Endothelial cell of umbilical vein (primary cell): Measurements from ENCODE around the gene LUC7L. TPM values are rescaled to one million over a fixed set of nuclear protein-coding genes. Genes with fewer than 3 reads are reported as not detected.

ENCODE experiments used
- BruUV-seq: library from RNA; stranded (reverse); fragments of 400-500 nt; replicated peaks from 2 replicates; lab custom pipeline; 2021; lab: Mats Ljungman, UMichigan
- CTCF ChIA-PET: fragments of 300-600, 350-600 bp; sonication (Branson Sonifier 250); formaldehyde crosslinking; loops from one replicate; lab custom pipeline; 2021; ENCODE audit warnings: antibody characterized with exemption, inconsistent platforms; lab: Charles Lee
- POLR2A ChIA-PET: fragments of 300-600, 350-600 bp; sonication (Branson Sonifier 250); formaldehyde crosslinking; loops from one replicate; lab custom pipeline; 2021; ENCODE audit warnings: antibody characterized with exemption, inconsistent platforms; lab: Charles Lee
- DNase-seq: peaks from one replicate; pipeline ENCODE4 v3.0.0-alpha.2; 2011; ENCODE audit warnings: low read depth, low spot score
- FAIRE-seq: peaks from 2 replicates; lab custom pipeline; 2011; peaks lifted over from hg19 to GRCh38; lab: Jason Lieb, UNC
- H2AFZ ChIP-seq: 2 replicates; pipeline ENCODE4 v1.6.0; 2012; ENCODE audit warnings: low read depth, low read length, control low read depth, inconsistent platforms
- H3K27ac ChIP-seq: 2 replicates; pipeline ENCODE4 v1.5.1; 2011; ENCODE audit warnings: low read depth, mild to moderate bottlenecking, control low read depth, low read length, moderate library complexity; ENCODE audit not compliant: insufficient read depth
- H3K27me3 ChIP-seq, 2 experiments: 2 replicates each; pipeline versions ENCODE4 v1.6.0 to v1.6.1; 2011; ENCODE audit warnings: low read length in 2 of 2, mixed read lengths in 1 of 2; ENCODE audit not compliant: control insufficient read depth in 2 of 2, insufficient read depth in 2 of 2
- H3K36me3 ChIP-seq, 2 experiments: 2 replicates in 1 of 2; 3 replicates in 1 of 2; pipeline ENCODE4 v1.5.1; 2011; ENCODE audit warnings: low read length in 2 of 2, mild to moderate bottlenecking in 1 of 2, moderate library complexity in 1 of 2; ENCODE audit not compliant: control insufficient read depth in 2 of 2, insufficient read depth in 2 of 2; ENCODE audit errors: extremely low read depth in 1 of 2
- H3K4me1 ChIP-seq: 3 replicates; pipeline ENCODE4 v1.5.1; 2011; ENCODE audit warnings: mild to moderate bottlenecking, low read length; ENCODE audit not compliant: control insufficient read depth, insufficient read depth; ENCODE audit errors: extremely low read depth
- H3K4me2 ChIP-seq: 2 replicates; pipeline ENCODE4 v1.6.1; 2011; ENCODE audit warnings: low read length, control low read depth, mixed read lengths; ENCODE audit not compliant: insufficient read depth
- H3K4me3 ChIP-seq, 3 experiments: fragments of 200-600 bp in 1 of 3; sonication (generic), shearing (Covaris generic) in 1 of 3; replicated peaks in 1 of 3; 2 replicates each; pipeline ENCODE4 v1.5.1; 2011 to 2016; ENCODE audit warnings: control low read depth in 3 of 3, low read length in 3 of 3, mild to moderate bottlenecking in 2 of 3, inconsistent platforms in 1 of 3, low read depth in 1 of 3, moderate library complexity in 1 of 3; ENCODE audit not compliant: insufficient read depth in 1 of 3
- H3K79me2 ChIP-seq: 2 replicates; pipeline ENCODE4 v1.6.0; 2012; ENCODE audit warnings: low read length, inconsistent platforms; ENCODE audit not compliant: control insufficient read depth, insufficient read depth
- H3K9ac ChIP-seq: replicated peaks from 2 replicates; pipeline ENCODE3; 2011; ENCODE audit warnings: low read length, control low read depth; ENCODE audit not compliant: insufficient read depth; ENCODE audit errors: extremely low read depth
- H3K9me1 ChIP-seq: replicated peaks from 3 replicates; pipeline ENCODE4 v1.6.0; 2011; ENCODE audit warnings: mild to moderate bottlenecking, low read length; ENCODE audit not compliant: control insufficient read depth, insufficient read depth; ENCODE audit errors: extremely low read depth
- H3K9me3 ChIP-seq: replicated peaks from 2 replicates; pipeline ENCODE4 v1.5.1; 2012; ENCODE audit warnings: low read length, inconsistent platforms; ENCODE audit not compliant: control insufficient read depth, insufficient read depth
- H4K20me1 ChIP-seq: replicated peaks from 2 replicates; pipeline ENCODE3; 2011; ENCODE audit warnings: mild to moderate bottlenecking, low read length; ENCODE audit not compliant: control insufficient read depth, insufficient read depth; ENCODE audit errors: extremely low read depth
- FOS ChIP-seq: IDR thresholded peaks from 2 replicates; pipeline ENCODE4 v1.6.1; 2011; ENCODE audit warnings: mild to moderate bottlenecking, low read length, moderate library complexity, borderline replicate concordance; ENCODE audit not compliant: insufficient read depth
- JUN ChIP-seq: IDR thresholded peaks from 2 replicates; pipeline ENCODE4 v1.6.1; 2011; ENCODE audit warnings: borderline replicate concordance, low read depth; ENCODE audit not compliant: insufficient read length, insufficient read depth
- MYC ChIP-seq: IDR thresholded peaks from one replicate; pipeline ENCODE4 v1.6.1; 2011; ENCODE audit warnings: mild to moderate bottlenecking, low read depth, low read length
- POLR2A ChIP-seq: IDR thresholded peaks from 2 replicates; pipeline ENCODE4 v1.6.1; 2012; ENCODE audit warnings: low read depth, mild to moderate bottlenecking, control low read depth, low read length
- POLR2AphosphoS5 ChIP-seq: IDR thresholded peaks from 2 replicates; pipeline ENCODE4 v1.6.1; 2012; ENCODE audit warnings: low read depth, mild to moderate bottlenecking, control low read depth, low read length, moderate library complexity; ENCODE audit not compliant: insufficient read depth
- dilution Hi-C: fragments of 300-500 bp; cut with MboI; formaldehyde crosslinking; loops from one replicate; pipeline ENCODE4 v1.15.0; 2019; ENCODE audit warnings: low sequenced_read_pairs; ENCODE audit not compliant: extremely low pct_ligation_motif_present
- intact Hi-C: fragments of 100-400 bp; cut with micrococcal nuclease; formaldehyde crosslinking; loops from one replicate; pipeline ENCODE4 v1.10.0; 2022
- polyA plus RNA-seq, 4 experiments: library from polyadenylated mRNA; depleted of rRNA in 3 of 4; stranded (reverse) in 3 of 4; unstranded in 1 of 4; fragments of >200 nt; gene quantifications; 2 replicates each; pipeline versions ENCODE4 v1.2.1 to v1.2.3, GENCODE V29; 2011 to 2012; ENCODE audit warnings: missing spikeins in 1 of 4
- total RNA-seq: library from RNA; stranded (reverse); gene quantifications from 2 replicates; pipeline ENCODE4 v1.2.3, GENCODE V29; 2021
- TF ChIP-seq, protein P1 (sequence below): IDR thresholded peaks from 2 replicates; pipeline ENCODE4 v1.6.1; 2011; ENCODE audit not compliant: insufficient read depth, insufficient read length
- TF ChIP-seq, protein P2 (sequence below), 2 donors: IDR thresholded peaks; 1 replicate in 1 of 2; 2 replicates in 1 of 2; pipeline ENCODE4 v1.5.1; 2011; ENCODE audit warnings: low read length in 2 of 2, mild to moderate bottlenecking in 2 of 2, moderate library complexity in 2 of 2, control low read depth in 1 of 2, inconsistent platforms in 1 of 2, low read depth in 1 of 2; ENCODE audit not compliant: insufficient read depth in 1 of 2; ENCODE audit errors: extremely low read depth in 1 of 2

LUC7L gene
- total and polyA plus RNA-seq, 2 donors (not counting 3 experiments of a cell fraction or from before 2014, with no cell fraction given), result 75.4 to 94.7 TPM

DNA sequence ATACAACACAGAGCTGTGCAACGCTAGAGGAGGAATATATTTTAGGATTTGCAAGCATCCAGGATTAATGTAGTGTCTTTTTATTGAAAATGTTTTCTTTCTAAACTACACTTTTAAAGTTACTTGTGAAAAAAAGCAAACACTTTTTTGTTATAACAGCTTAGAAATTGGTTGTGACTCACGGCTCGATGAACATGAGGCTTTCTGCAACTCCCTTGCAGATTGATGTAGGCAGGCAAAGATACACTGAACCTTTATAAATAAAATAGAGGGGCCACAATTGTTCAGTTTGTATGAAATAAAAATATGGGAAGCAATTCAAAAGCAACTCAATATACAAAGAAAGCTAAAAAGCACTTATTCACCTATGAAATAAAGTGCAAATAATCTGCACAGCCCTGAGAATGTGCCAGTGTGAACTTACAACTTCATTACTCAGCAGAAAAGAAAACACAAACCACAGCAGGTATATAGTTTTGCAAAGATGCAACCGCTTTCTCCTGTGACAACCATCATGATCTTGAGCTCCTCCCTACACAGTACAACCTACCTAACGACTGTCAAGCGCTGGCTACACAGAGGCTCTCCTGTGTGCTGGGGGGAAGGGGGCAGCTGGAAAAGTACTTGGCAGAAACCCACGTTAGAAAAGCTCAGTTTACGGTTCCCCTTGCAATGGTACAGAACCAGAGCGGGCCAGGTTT, 948 bp downstream of the LUC7L start:
- POLR2A ChIA-PET, result no interaction called here
- DNase-seq, result no peak
- BruUV-seq, result TSS peak; percentile 24
- H4K20me1 ChIP-seq, result no peaks in the 10 kb centered on the region
- dilution Hi-C loops (no loop called here), intact Hi-C loops (no loop called here)
- peak; percentile 66 for FAIRE-seq
- peak overlapping the region; percentile 73 to 76 (median 75) for H3K4me3 ChIP-seq
- TF ChIP-seq FOS (no peak), MYC (no peak), JUN (no peak), POLR2A (no peak), POLR2AphosphoS5 (no peak)
- TF ChIP-seq, protein P1, sequence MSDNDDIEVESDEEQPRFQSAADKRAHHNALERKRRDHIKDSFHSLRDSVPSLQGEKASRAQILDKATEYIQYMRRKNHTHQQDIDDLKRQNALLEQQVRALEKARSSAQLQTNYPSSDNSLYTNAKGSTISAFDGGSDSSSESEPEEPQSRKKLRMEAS, result no peak
- TF ChIP-seq, protein P2, sequence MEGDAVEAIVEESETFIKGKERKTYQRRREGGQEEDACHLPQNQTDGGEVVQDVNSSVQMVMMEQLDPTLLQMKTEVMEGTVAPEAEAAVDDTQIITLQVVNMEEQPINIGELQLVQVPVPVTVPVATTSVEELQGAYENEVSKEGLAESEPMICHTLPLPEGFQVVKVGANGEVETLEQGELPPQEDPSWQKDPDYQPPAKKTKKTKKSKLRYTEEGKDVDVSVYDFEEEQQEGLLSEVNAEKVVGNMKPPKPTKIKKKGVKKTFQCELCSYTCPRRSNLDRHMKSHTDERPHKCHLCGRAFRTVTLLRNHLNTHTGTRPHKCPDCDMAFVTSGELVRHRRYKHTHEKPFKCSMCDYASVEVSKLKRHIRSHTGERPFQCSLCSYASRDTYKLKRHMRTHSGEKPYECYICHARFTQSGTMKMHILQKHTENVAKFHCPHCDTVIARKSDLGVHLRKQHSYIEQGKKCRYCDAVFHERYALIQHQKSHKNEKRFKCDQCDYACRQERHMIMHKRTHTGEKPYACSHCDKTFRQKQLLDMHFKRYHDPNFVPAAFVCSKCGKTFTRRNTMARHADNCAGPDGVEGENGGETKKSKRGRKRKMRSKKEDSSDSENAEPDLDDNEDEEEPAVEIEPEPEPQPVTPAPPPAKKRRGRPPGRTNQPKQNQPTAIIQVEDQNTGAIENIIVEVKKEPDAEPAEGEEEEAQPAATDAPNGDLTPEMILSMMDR (IDR thresholded peaks at IDR 0.05; ENCODE audit: extremely low read depth in 1 of 2, insufficient read depth in 1 of 2, low read depth in 1 of 2, low read length in 2 of 2), result no peak
- H3K4me2 ChIP-seq, result peak overlapping the region; percentile 71
- CTCF ChIA-PET, result interaction anchor here (1.3 to 4.2 kb wide), 4 partner anchors 14 to 134 kb away, joined by 3 to 26 read pairs (median 6); no protein-coding TSS in a partner anchor
- H3K9me3 ChIP-seq, result no peaks in the 10 kb centered on the region
- H3K27ac ChIP-seq, result peak overlapping the region; percentile 63
- peaks cover 12 to 24% of the 10 kb centered on the region in 2 experiments for H3K36me3 ChIP-seq
- peak overlapping the region; percentile 80 for H3K9ac ChIP-seq
- H3K79me2 ChIP-seq, result peaks cover 49% of the 10 kb centered on the region
- H3K4me1 ChIP-seq, result peaks cover 12% of the 10 kb centered on the region
- no peaks in the 10 kb centered on the region for H3K9me1 ChIP-seq
- H2AFZ ChIP-seq, result no peak overlapping the region
- H3K27me3 ChIP-seq, result no peaks in the 10 kb centered on the region
